Measurements from ENCODE around the gene CACNA1I. TPM values are rescaled to one million over a fixed set of nuclear protein-coding genes. Genes with fewer than 3 reads are reported as not detected.

CACNA1I gene
- total RNA-seq, 2 donors from 2014 or later, result 0.05 to 0.09 TPM

GRCh38 chr22:39656495-39657490 is 86.2 kb downstream of the CACNA1I start:
- intact Hi-C loops (cut with DNase I), result no loop called here
- DNase-seq (ENCODE audit: low spot score), result no peak

- DNase-seq (ENCODE audit: low spot score), result no peak
- intact Hi-C loops (cut with DNase I), result no loop called here
Measured at GRCh38 chr22:39658367-39658766, 87.8 kb downstream of the CACNA1I start.

- intact Hi-C loops (cut with DNase I), result no loop called here
- no peak for DNase-seq (ENCODE audit: low spot score)
Measured at GRCh38 chr22:39658806-39659463, 88.4 kb downstream of the CACNA1I start.

DNA sequence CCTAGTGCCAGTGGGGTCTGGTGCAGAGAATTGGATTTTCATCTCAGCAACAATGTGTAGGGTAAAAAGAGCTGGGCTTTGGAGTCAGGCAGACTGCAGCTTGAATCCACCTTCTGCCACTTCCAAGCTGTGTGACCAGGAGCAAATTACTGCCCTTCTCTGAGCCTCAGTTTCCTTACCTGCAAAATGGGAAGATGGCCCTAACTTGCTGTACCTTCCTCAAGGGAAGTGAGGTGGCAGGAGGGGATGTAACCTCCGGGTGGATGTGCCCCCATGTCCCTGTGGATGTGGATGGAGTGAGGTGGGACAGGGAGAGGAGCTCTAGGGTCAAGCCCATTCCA is 90.9 kb downstream of the CACNA1I start:
- intact Hi-C loops (cut with DNase I), result no loop called here
- no peak for DNase-seq (ENCODE audit: low spot score)

GRCh38 chr22:39661842-39662685 is 91.5 kb downstream of the CACNA1I start:
- intact Hi-C loops (cut with DNase I), result no loop called here
- no peak for DNase-seq (ENCODE audit: low spot score)

- intact Hi-C loops (cut with DNase I), result no loop called here
- DNase-seq (ENCODE audit: low spot score), result no peak
Measured at GRCh38 chr22:39662686-39663052, 92.1 kb downstream of the CACNA1I start.

- DNase-seq (ENCODE audit: low spot score), result no peak
- intact Hi-C loops (cut with DNase I), result no loop called here
Measured at GRCh38 chr22:39663751-39664150, 93.2 kb downstream of the CACNA1I start.

- DNase-seq (ENCODE audit: low spot score), result no peak
- intact Hi-C loops (cut with DNase I), result no loop called here
Measured at GRCh38 chr22:39664485-39665200, 94.1 kb downstream of the CACNA1I start.

- intact Hi-C loops (cut with DNase I), result no loop called here
- no peak for DNase-seq (ENCODE audit: low spot score)
Measured at GRCh38 chr22:39665229-39665628, 94.7 kb downstream of the CACNA1I start.

DNA sequence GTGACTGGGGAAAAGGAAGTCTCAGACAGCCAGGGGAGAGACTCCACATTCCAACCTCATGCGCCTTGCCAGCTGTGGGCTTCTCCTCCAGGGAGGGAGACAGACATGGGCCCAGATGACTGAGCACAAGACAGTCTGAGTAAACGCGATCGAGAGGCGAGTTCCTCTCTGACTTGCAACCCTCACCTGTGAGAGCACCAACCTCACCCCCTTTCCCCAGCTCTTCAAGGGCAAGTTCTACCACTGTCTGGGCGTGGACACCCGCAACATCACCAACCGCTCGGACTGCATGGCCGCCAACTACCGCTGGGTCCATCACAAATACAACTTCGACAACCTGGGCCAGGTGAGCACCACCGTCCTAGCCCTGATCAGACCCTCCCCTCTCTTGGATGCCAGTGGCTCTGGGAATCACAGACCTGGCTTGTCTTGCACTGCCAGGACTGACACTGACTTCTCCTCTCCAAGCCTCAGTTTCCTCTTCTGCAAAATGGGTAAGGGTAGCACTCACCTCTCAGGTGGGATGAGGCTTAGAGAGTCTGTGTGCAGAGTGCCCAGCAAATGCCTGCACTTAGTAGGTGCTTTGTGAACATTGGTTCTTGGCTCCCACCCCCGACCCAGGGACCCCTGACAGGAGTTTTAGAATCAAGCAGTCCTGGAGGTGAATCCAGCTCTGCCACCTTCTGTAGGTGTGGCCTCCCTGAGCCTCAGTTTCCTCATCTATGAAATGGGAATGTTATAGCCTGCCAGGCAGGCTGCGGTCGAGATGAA is 95.3 kb downstream of the CACNA1I start:
- intact Hi-C loops (cut with DNase I), result no loop called here
- DNase-seq (ENCODE audit: low spot score), result no peak

DNA sequence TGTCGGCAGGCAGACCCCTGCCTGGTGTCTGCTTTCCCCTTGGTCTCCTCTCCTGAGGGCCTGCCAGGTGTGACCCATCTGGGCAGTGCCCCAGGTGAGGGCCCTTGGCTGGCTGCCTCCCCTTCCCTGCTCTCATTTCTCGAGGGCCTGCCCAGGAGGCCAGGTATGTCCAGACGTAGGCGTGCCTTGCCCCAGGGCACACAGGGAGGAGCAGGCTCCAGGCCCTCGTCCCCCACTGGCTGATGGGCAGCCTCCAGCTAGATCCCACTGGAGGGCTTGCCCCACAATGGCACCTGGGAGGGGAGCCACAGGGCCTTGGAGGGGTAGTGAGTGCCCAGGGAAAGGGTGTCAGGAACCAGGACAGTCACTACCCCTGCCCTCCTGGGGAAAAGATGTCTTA is 95.9 kb downstream of the CACNA1I start:
- intact Hi-C loops (cut with DNase I), result no loop called here
- no peak for DNase-seq (ENCODE audit: low spot score)

DNA sequence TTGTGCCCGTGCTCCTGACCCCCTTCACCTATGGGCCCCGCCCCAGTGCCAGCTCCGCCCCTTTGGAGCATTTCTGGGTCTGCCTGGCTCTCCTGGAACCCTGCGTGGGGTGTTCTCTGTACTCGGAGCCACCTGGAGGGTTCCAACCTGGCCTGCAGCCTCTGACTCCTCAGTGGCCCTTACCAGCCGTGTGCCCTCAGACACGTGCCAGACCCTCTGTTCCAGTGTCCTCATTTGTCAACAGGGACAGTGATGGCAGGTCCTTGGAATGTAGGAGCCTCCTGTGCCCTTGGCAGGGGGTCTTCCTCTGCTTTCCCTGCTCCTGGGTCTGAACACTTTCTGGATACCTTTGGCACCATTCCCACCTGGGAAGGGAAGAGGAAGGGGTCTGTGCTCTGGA is 96.4 kb downstream of the CACNA1I start:
- intact Hi-C loops (cut with DNase I), result no loop called here

DNA sequence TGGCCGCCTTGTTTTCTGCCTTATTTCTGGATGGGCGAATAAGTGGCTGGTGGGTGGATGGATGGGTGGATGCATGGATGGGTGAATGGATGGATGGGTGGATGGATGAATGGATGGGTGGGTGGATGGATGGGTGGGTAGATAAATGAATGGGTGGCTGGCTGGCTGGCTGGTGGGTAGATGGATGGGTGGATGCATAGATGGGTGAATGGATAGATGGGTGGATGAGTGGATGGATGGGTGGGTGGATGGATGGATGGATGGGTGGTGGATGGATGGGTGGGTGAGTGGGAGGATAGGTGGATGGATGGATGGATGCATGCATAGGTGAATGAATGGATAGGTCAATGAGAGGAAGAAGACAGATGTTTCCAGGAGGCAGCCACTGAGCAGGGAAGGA is 98.9 kb downstream of the CACNA1I start:
- DNase-seq (ENCODE audit: low spot score), result no peak
- intact Hi-C loops (cut with DNase I), result no loop called here

More for the DNA sequence above, 96.4 kb downstream of the CACNA1I start:
- DNase-seq (ENCODE audit: low spot score), result no peak

GRCh38 chr22:39671936-39672335 is 101.4 kb downstream of the CACNA1I start:
- no peak for DNase-seq (ENCODE audit: low spot score)
- intact Hi-C loops (cut with DNase I), result no loop called here

GRCh38 chr22:39674536-39674935 is 104.0 kb downstream of the CACNA1I start:
- intact Hi-C loops (cut with DNase I), result no loop called here
- DNase-seq (ENCODE audit: low spot score), result no peak

GRCh38 chr22:39675947-39676346 is 105.4 kb downstream of the CACNA1I start:
- no peak for DNase-seq (ENCODE audit: low spot score)
- intact Hi-C loops (cut with DNase I), result no loop called here

- no peak for DNase-seq (ENCODE audit: low spot score)
- intact Hi-C loops (cut with DNase I), result no loop called here
Measured at GRCh38 chr22:39677967-39678366, 107.4 kb downstream of the CACNA1I start.

GRCh38 chr22:39678862-39679490 is 108.4 kb downstream of the CACNA1I start:
- DNase-seq (ENCODE audit: low spot score), result no peak
- intact Hi-C loops (cut with DNase I), result no loop called here
